Measurements from ENCODE around the gene BMP5.

- TF ChIP-seq CTCF (IDR thresholded peaks at IDR 0.05; ENCODE audit: insufficient read depth, low read length, poor library complexity, severe bottlenecking) (no peak), EZH2phosphoT487 (conservative IDR thresholded peaks at IDR 0.05; ENCODE audit: low read length) (no peak)
These were observed 169.6 kb downstream of the BMP5 start for GRCh38 chr6:55705451-55706440.
